ENCODE measurements around the gene PUS7L. TPM values are rescaled to one million over a fixed set of nuclear protein-coding genes. Genes with fewer than 3 reads are reported as not detected.

PUS7L gene, protein sequence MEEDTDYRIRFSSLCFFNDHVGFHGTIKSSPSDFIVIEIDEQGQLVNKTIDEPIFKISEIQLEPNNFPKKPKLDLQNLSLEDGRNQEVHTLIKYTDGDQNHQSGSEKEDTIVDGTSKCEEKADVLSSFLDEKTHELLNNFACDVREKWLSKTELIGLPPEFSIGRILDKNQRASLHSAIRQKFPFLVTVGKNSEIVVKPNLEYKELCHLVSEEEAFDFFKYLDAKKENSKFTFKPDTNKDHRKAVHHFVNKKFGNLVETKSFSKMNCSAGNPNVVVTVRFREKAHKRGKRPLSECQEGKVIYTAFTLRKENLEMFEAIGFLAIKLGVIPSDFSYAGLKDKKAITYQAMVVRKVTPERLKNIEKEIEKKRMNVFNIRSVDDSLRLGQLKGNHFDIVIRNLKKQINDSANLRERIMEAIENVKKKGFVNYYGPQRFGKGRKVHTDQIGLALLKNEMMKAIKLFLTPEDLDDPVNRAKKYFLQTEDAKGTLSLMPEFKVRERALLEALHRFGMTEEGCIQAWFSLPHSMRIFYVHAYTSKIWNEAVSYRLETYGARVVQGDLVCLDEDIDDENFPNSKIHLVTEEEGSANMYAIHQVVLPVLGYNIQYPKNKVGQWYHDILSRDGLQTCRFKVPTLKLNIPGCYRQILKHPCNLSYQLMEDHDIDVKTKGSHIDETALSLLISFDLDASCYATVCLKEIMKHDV
- total RNA-seq (2014; rRNA removed; shearing (Covaris generic); ENCODE audit: low replicate concordance) = 8.7 and 18.3 TPM in 2 replicates

- peak; percentile 94 for DNase-seq (ENCODE audit: low read depth)
- in situ Hi-C loops (cut with HindIII; ENCODE audit: low pct_unique_long_range_greater_than_20kb, low sequenced_read_pairs) = no loop called here
Observed at GRCh38 chr12:43758728-43759563, at the start of gene PUS7L, which contains the start of gene IRAK4. PUS7L (minus strand) TSS chr12:43758790; CDS start chr12:43755245, 3,545 bp downstream. IRAK4 (plus strand) TSS chr12:43758951; CDS start chr12:43768112, 9,161 bp downstream.

- in situ Hi-C loops (cut with HindIII; ENCODE audit: low pct_unique_long_range_greater_than_20kb, low sequenced_read_pairs) = no loop called here
- DNase-seq (ENCODE audit: low read depth) = no peak
Observed at GRCh38 chr12:43807386-43807785, 48.8 kb upstream of the PUS7L start.

GRCh38 chr12:43806737-43807072 lies 48.1 kb upstream of the PUS7L start:
- in situ Hi-C loops (cut with HindIII; ENCODE audit: low pct_unique_long_range_greater_than_20kb, low sequenced_read_pairs) = no loop called here
- no peak for DNase-seq (ENCODE audit: low read depth)

GRCh38 chr12:43805860-43806736 lies 47.5 kb upstream of the PUS7L start, which contains the start of gene TWF1:
TWF1 (minus strand) TSS chr12:43806317; CDS start chr12:43806245, 72 bp downstream.
- peak; percentile 80 for DNase-seq (ENCODE audit: low read depth)
- in situ Hi-C loops (cut with HindIII; ENCODE audit: low pct_unique_long_range_greater_than_20kb, low sequenced_read_pairs) = no loop called here

DNA sequence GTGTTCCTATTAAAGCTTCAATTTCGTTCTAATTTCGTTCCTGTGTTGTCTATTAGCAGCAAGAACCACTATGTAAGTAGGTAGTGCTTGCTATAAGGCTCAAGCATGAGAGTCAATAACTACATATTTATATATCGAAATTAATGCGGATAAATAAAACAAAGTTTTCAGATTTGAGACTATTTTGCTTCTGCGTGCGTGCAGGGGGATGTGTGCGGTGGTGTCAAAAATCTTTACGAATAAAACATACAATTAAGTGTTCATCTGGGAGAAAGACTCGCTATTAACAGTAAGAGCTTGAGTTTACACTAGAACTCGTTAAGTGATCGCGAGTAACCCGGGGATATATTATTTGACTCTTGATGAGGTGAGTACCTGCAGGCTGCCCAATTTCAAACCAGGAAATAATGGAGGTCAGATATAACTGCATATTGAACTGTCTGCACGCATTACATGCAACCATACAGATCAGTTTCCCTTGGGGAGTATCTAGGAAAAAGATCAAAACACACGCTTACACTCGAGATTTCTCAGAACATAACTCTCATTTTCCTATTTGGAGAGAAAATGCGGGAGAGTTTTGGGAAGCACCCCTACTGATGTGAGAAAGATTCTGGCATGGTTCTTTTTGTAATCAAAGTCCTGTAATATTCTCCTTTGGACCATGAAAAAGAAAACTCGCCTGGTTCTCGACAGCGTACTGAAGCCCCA lies 46.7 kb upstream of the PUS7L start:
- no peak for DNase-seq (ENCODE audit: low read depth)
- in situ Hi-C loops (cut with HindIII; ENCODE audit: low pct_unique_long_range_greater_than_20kb, low sequenced_read_pairs) = no loop called here

DNA sequence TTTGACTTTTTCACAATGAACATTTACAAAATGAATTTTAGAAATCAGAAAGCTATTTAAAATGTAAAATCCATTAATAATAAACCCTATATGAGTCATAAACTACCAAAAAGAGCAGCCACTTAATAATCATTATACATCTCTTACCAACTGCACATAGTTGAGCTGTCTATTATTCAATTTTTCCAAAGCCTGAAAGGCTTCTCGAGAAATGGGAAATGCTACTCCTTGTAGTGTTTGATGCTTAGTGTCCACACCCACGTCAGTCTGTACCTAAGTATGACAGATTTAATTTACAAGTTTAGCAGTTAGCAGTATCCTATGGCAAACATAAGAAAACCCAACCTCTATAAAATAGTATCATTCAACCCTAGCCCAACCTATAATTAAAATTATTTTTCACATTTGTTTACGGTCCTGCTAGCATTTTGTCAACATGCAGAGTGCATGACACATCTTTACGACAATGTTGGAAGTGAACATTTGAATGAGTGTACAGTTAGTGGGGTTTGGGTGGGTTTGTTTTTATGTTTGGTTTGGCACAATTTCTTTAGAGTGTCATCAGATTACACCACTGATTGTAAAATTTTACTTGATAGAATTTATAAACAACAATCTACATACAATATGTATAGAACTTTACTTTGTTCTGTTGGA lies 39.1 kb upstream of the PUS7L start:
- in situ Hi-C loops (cut with HindIII; ENCODE audit: low pct_unique_long_range_greater_than_20kb, low sequenced_read_pairs) = no loop called here
- DNase-seq (ENCODE audit: low read depth) = no peak

- in situ Hi-C loops (cut with HindIII; ENCODE audit: low pct_unique_long_range_greater_than_20kb, low sequenced_read_pairs) = no loop called here
- DNase-seq (ENCODE audit: low read depth) = peak; percentile 21
Observed at GRCh38 chr12:43795716-43796280, 37.2 kb upstream of the PUS7L start.

GRCh38 chr12:43789941-43790340 lies 31.4 kb upstream of the PUS7L start:
- peak; percentile 19 for DNase-seq (ENCODE audit: low read depth)
- in situ Hi-C loops (cut with HindIII; ENCODE audit: low pct_unique_long_range_greater_than_20kb, low sequenced_read_pairs) = no loop called here

DNA sequence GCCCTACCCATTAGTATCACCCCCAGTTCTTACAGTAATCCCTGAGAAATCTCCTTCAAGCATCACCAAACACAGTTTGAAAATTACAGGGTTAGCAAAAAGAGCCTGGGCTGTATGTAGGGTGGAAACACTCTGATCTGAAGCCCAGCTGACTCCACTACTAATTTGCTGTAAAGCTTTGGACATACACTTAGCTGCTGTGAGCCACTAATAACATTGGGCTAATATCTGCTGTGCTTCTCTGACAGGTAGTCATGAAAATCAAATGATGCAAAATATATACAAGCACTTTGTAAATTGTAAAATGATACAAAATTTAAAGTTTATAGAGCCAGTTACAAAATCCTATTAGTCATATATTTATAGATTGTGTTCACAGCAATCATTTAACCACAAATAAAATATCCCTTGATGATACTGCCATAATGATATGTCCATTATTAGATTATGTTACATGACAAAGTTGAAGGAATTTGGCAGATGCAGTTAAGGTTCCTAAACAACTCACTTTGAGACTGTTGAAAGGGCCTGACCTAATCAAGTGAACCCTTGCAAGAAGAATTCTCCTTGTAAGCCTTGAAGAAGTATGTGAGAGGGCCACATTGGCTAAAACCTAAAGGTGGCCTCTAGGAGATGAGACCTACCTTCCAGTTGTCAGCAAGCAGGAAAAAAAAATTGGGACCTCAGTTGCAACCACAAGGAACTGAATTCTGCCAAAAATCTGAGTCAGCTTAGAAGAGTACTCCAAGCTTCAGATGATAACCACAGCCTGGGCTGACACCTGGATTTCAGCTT lies 28.5 kb upstream of the PUS7L start:
- DNase-seq (ENCODE audit: low read depth) = no peak
- in situ Hi-C loops (cut with HindIII; ENCODE audit: low pct_unique_long_range_greater_than_20kb, low sequenced_read_pairs) = no loop called here

DNA sequence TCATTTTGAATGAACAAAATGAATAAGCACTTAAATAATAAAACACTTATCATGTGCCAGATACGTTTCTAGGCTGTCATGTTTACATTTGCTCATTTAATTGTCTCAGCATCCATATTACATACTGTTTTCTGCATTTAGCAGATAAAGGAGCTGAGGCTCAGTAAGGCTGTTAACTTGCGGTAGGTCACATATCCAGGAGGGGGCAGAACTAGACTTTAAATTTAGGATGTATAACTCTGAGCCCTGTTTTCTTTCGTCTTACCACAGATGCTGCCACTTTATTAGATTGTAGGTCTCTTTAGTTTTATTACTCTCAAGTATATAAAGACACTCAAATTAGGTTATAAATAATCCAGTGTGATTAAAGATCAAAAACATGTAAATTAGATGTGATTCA lies 17.9 kb upstream of the PUS7L start:
- in situ Hi-C loops (cut with HindIII; ENCODE audit: low pct_unique_long_range_greater_than_20kb, low sequenced_read_pairs) = no loop called here
- peak; percentile 10 for DNase-seq (ENCODE audit: low read depth)

GRCh38 chr12:43766291-43766690 lies 7.7 kb upstream of the PUS7L start:
- no peak for DNase-seq (ENCODE audit: low read depth)
- in situ Hi-C loops (cut with HindIII; ENCODE audit: low pct_unique_long_range_greater_than_20kb, low sequenced_read_pairs) = loop anchor here (10.0 kb wide), 1 partner anchor 119 kb away; no protein-coding TSS in a partner anchor

- DNase-seq (ENCODE audit: low read depth) = no peak
- in situ Hi-C loops (cut with HindIII; ENCODE audit: low pct_unique_long_range_greater_than_20kb, low sequenced_read_pairs) = loop anchor here (10.0 kb wide), 1 partner anchor 120 kb away; no protein-coding TSS in a partner anchor
Observed at GRCh38 chr12:43764528-43764927, 5.9 kb upstream of the PUS7L start.

DNA sequence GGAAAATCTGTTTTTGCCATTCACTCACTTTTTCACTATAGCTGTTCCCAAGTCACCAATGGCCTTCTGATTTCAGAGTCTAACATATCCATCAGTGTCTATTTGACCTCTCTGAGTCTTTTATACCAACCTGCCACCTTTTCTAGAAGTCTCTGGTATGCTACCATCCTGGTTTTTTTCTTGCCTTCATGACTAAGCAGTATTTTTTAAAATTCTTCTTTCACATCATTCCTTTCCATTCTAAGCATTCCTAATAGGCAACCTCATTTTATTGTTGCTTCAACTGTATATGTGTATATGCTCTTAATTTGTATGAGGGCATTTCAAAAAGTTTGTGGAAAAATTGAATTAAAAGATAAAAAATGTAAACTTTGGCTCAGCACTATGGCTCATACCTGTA lies 5.2 kb upstream of the PUS7L start:
- in situ Hi-C loops (cut with HindIII; ENCODE audit: low pct_unique_long_range_greater_than_20kb, low sequenced_read_pairs) = loop anchor here (10.0 kb wide), 1 partner anchor 121 kb away; no protein-coding TSS in a partner anchor

GRCh38 chr12:43762596-43762995 lies 4.0 kb upstream of the PUS7L start:
- in situ Hi-C loops (cut with HindIII; ENCODE audit: low pct_unique_long_range_greater_than_20kb, low sequenced_read_pairs) = loop anchor here (10.0 kb wide), 1 partner anchor 122 kb away; no protein-coding TSS in a partner anchor
- DNase-seq (ENCODE audit: low read depth) = no peak

More for the DNA sequence above, 5.2 kb upstream of the PUS7L start:
- DNase-seq (ENCODE audit: low read depth) = no peak

GRCh38 chr12:43761500-43761899 lies 2.9 kb upstream of the PUS7L start:
- in situ Hi-C loops (cut with HindIII; ENCODE audit: low pct_unique_long_range_greater_than_20kb, low sequenced_read_pairs) = loop anchor here (10.0 kb wide), 1 partner anchor 123 kb away; no protein-coding TSS in a partner anchor

More at GRCh38 chr12:43761500-43761899, 2.9 kb upstream of the PUS7L start:
- DNase-seq (ENCODE audit: low read depth) = no peak

Measured in Caki2 (cell line).